ENCODE results near the gene SFI1.
"Not testable (repeated sequence)": the region's sequence is repeated elsewhere in the genome, so short reads cannot be mapped to it uniquely, and the experiment has no call there.

The SFI1 gene, protein sequence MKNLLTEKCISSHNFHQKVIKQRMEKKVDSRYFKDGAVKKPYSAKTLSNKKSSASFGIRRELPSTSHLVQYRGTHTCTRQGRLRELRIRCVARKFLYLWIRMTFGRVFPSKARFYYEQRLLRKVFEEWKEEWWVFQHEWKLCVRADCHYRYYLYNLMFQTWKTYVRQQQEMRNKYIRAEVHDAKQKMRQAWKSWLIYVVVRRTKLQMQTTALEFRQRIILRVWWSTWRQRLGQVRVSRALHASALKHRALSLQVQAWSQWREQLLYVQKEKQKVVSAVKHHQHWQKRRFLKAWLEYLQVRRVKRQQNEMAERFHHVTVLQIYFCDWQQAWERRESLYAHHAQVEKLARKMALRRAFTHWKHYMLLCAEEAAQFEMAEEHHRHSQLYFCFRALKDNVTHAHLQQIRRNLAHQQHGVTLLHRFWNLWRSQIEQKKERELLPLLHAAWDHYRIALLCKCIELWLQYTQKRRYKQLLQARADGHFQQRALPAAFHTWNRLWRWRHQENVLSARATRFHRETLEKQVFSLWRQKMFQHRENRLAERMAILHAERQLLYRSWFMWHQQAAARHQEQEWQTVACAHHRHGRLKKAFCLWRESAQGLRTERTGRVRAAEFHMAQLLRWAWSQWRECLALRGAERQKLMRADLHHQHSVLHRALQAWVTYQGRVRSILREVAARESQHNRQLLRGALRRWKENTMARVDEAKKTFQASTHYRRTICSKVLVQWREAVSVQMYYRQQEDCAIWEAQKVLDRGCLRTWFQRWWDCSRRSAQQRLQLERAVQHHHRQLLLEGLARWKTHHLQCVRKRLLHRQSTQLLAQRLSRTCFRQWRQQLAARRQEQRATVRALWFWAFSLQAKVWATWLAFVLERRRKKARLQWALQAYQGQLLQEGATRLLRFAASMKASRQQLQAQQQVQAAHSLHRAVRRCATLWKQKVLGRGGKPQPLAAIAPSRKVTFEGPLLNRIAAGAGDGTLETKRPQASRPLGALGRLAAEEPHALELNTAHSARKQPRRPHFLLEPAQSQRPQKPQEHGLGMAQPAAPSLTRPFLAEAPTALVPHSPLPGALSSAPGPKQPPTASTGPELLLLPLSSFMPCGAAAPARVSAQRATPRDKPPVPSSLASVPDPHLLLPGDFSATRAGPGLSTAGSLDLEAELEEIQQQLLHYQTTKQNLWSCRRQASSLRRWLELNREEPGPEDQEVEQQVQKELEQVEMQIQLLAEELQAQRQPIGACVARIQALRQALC

DNA sequence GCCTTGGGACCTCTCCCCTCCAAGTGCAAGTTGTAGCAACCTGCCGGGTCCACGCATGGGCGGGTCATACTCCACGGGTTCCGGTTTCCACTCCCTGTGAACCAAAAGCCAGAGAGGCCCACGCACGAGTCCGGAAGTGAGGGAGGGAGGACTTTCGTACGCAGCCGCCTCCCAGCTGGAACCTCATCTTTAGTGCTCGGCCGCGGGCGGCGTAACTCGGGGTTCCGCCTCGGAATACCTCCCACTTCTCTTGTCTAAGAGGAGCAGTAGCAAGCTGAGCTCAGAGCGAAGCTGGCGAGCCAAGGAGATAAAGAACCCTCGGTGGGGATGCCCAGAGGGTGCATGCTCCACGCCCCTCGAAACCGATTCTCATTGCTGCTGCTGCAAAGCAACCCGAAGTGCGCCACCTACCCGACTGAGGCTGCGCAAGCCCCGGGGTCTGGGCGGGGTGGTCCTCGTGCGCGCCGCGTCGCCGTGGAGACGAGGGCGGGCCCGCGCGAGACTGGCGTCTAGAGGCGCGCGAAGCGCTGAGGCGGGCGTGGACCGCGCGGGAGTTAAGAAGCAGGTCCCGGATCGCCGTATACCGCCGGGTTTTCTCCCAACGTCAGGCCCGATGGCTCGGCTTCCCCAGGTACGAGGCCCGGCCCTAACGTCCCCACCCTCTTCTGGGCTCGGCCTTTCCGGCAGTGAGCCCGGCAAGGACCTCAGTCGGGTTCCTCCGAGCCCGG lies at the start of gene SFI1:
SFI1 (plus strand) TSS at position 530 of the 728 bp plus-strand sequence. CDS start 11,749 bp downstream, outside the sequence.
- DNase-seq: peak; percentile 31

DNA sequence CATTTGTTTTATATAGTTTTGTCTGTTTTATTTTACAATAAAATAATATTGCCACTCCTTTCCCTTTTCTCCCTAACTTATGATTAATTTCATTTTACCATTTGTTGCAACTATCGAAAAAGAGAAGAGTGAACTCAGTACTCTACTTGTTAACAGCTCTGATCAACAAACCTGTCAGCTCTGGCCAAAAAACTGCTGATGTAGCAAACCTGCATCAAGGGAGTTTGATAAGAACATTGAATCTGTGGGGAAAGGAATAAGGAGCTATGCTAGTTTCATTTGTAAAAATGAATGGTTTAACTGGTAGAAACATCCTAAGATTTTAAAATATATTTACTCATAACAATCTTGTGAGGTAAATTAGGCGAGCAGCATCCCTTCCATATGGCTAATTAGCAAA lies 49.6 kb upstream of the SFI1 start:
- DNase-seq: no peak

DNA sequence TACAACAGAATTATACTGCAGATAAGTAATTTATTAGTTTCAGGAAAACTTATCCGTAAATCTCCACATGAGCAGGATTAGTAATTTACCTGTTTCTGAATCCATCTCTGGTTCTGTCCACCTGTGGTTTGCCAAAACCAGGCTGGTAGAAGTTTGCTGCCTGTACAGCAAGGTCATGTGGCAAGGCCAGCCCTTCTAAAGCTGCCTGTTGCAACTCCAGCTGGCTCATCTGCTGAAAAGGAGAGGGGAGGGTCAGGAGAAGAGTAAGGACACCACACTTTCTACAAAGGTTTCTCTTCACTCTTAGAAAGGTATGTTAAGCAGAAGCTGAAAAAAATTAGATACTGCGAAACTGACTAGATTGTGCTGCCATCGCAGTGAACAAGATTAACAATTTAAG lies 49.0 kb upstream of the SFI1 start:
- no peak for DNase-seq

DNA sequence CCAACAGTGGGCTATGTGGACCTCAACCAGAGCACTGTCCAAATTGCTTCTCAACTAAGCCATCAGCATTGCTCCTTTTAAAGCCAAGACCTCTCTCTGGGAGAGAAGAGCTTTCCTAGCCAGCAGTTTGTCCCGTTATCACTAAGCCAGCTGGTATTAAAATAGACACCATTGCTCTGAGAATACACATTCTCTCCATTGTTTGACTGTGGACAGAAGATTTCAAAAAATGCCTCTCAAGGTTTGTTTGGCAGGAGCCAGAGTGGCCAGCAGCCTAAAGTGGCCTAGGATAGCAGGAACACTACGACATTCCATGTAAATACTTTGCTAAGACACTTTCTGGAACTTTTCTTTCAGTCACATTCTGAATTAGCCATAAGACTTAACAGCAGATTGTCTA lies 48.0 kb upstream of the SFI1 start:
- DNase-seq: no peak

DNA sequence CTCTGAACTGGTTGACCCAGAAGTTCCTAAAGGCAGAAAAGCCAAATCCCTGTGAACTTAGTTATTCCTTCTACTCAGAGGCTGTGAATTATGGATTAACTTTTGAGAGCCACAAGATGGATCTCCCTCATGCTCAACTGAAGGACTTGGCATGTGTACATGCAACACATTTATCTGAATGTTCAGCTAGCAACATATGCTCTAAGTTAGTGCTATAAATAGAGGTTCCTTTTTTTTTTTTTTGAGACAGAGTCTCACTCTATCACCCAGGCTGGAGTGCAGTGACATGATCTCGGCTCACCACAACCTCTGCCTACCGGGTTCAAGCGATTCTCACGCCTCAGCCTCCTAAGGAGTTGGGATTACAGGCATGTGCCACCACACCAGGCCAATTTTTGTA lies 46.8 kb upstream of the SFI1 start:
- no peak for DNase-seq

DNA sequence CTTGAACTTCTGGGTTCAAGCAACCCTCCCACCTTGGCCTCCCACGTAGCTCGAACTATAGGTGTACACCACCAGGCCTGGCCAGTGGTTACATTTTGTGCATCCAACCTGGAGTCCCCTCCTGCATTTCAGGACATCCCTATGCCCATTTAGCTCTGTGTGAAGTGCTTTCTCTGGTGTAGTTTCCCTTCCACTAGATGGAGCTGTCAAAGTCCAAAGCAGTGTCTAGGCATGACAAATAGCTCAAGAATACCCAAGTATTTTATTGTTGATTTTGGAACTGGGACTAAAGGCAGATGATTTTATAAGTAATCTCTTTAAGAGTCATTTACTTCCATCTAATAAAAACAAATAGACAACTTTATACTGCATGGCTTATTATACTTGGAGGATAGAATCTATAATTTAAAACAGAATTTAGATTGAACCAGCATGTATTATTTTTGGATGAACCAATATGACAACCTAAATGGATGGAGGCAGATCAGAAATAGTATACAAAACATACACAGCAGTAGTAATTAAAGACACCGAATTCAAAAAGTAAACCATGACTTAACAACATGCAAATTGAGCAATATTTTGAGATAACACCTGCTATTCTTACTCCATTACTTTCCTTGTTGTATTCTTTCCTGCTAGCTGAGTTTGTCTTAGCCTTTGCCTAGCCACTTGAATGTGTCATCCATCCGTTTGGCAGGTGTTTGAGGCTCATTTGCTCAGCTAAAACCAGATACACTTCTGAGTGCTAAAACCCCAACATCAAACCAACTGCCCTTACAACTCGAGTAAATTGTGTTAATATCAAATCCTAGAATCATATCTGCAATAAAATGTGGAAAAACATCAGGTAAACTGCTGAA lies 44.4 kb upstream of the SFI1 start:
- DNase-seq: peak; percentile 8

DNA sequence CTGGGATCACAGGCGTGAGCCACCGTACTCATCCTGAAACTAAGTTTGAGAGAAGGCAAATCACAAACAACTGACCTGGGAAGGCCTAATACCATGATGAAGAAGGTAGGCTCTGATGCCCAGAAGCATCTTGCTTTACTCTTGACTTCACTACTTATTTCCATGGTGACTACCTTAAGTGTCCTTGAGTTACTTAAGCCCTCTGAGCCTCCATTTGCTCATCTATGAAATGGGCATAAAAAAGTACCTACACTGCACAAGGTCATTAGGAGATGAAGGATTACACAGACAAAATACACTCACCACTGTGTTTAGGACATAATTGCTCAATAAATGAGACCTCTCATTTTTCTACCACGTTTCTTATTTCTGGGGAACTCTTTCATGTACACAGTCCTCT lies 34.6 kb upstream of the SFI1 start:
- DNase-seq: no peak

DNA sequence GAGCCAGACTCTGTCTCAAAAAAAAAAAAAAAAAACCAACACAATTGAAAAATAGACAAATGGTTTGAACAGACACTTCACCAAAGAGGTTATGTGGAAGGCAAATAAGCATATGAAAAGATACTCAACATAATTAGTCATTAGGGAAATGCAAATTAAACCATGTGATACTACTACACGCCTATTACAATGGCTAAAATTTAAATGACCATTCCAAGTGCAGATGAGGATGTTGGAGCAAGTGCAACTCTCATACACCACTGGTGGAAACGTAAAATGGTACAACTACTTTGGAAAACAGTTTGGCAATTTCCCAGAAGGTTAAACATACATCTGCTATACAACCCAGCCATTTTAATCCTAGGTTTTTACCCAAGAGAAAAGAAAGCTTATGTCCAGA lies 31.0 kb upstream of the SFI1 start:
- DNase-seq: no peak

DNA sequence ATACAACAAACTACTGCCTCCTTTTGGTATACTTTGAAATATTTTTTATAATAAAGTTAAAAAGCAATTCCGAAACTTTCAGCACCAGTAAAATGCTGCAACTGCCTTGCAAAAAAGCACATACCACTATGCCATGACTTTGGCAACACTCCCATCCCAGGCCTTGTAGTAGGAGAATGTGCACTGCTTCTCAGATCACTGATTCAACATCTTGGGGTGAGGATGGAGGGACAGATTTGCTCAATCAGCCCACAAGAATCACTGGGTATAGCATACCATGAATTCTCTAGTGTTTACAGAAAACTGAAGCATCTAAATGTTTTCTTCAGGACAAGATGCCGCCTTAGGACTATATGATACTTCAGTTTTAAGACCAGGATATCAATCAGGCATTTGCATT lies 21.6 kb upstream of the SFI1 start:
- DNase-seq: no peak

DNA sequence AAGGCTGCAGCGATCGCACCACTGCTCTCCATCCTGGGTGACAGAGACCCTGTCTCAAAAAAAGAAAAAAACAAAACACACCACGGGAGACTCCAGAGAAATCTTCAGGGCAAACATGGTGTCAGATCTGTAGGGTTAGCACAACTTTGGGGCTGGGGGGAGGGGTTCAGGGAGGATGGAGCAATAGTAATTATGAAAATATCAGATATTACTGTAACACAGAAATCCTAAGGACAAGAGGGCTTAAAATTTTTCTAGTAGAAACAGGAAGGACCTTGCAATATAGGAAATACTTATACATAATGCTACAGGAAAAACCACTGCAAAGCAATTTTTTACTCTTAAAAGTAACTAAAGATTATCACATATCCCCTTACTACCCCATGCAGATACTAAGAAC lies 20.5 kb upstream of the SFI1 start:
- DNase-seq: no peak

DNA sequence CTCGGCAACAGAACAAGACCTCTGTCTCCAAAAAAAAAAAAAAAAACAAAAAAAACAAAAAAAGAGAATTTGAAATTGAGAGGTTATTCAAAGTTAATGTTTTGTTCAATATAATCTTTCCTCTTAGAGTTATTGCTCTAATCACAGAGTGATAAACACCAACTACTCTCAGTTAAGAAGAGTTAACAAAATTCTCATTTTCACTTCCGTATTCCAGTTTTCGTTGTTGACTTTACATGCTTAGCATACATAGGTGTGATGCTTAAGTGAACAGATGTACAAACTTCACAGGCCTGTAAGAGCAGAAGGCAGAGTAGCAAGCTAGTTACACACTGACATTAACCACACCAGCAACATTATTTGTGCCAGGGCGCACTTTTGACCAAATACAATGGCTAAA lies 19.0 kb upstream of the SFI1 start:
- no peak for DNase-seq

DNA sequence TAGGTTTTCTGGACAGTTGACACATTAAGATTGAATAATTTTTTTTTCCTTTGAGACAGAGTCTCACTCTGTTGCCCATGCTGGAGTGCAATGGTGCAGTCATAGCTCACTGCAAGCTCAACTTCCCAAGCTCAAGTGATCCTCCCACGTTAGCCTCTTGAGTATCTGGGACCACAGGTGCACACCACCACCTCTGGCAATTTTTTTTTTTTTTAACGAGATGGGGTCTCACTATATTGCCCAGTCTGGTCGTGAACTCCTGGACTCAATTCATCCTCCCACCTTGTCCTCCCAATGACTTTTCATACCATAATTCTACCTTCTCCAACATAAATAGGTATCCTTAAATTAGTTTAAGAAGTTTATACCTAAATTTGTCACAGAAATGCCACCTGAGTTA lies 15.2 kb upstream of the SFI1 start:
- DNase-seq: no peak

DNA sequence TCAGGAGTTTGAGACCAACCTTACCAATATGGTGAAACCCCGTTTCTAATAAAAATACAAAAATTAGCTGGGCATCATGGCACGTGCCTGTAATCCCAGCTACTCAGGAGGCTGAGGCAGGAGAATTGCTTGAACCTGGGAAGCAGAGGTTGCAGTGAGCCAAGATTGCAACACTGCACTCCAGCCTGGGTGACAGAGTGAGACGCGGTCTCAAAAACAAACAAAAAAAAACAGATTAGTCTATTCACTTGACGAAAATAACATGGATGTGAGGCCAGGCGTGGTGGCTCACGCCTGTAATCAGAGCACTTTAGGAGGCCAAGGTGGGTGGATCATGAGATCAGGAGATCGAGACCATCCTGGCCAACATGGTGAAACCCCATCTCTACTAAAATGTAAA lies 13.9 kb upstream of the SFI1 start:
- not testable (repeated sequence) for DNase-seq

DNA sequence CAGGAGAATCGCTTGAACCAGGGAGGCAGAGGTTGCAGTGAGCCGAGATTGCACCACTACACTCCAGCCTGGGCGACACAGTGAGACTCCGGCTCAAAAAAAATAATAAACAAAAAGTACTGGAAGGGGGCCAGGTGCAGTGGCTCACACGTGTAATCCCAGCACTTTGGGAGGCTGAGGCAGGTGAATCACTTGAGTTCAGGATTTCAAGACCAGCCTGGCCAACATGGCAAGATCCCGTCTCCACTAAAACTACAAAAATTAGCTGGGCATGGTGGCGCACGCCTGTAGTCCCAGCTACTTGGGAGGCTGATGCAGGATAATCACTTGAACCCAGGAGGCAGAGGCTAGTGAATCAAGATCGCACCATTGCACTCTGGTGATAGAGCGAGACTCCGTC lies 10.0 kb upstream of the SFI1 start:
- DNase-seq: not testable (repeated sequence)

DNA sequence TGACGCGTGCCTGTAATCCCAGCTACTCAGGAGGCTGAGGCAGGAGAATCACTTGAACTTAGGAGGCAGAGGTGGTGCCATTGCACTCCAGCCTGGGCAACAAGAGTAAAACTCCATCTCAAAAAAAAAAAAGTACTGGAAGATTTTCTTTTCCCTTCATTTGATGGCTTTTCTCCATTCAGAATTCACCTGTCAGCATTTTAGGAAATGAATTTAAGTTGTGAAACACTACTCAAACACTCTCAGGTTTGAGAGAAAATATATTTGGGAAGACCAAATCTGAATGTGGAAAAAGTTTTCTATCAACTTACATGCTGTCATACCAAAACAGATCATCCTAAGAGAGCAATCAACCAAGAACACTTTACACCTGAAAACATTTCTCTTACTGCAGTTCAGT lies 9.4 kb upstream of the SFI1 start:
- DNase-seq: no peak

DNA sequence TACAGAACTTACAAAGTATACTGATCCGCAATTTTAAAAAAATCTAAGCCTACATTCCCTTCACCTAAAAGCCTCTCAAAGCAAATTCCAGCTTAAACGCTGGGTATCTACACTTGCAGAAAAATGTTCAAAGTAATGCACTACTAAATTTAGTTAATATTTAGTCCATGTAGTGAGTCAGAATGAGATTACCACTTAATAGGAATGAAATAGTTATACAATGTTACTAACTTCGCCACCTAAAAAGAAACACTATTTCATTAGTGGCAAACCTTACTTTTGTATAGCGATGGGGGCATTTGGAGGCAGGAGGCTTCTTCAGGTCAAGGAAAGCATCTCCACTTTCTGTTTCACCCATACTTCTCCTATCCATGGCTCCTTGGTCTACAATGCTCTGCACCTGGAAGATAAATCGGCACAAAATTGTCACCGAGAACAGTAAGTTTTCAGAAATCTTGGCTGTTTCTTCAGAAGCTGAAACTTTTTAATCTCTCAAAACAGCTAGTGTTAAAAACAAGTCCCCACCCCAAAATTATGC lies 7.9 kb upstream of the SFI1 start:
- no peak for DNase-seq

DNA sequence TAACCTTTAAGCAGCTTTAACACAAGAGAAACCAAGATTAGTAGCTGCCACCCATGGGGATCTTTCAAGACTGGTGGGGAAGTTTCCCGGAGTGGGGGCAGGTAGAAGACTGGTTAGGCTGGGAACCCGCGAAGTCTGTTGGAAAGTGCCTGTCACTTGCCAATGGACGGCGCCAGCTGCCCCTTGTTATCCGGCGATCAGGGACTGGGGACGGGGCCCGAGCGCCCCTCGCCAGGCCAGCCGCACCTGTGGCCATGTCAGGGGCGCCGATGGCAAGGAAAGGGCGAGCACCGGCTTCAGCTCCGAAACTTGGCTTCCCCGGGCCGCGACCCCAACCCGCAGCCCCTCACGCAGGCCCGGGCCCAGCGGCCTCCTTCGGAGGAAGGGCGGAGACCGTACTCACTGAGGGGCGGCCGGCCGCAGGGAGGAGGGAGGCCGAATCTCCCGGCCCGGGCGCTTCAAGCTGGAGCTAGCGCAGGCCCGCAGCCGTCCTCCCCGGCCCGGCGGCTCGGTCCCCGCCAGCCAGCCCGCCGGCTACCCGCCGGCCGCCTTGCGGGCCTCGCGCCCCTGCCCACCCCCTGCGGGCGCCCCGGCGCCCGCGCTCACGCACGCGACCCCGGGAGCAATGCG lies 7.2 kb upstream of the SFI1 start:
- no peak for DNase-seq

DNA sequence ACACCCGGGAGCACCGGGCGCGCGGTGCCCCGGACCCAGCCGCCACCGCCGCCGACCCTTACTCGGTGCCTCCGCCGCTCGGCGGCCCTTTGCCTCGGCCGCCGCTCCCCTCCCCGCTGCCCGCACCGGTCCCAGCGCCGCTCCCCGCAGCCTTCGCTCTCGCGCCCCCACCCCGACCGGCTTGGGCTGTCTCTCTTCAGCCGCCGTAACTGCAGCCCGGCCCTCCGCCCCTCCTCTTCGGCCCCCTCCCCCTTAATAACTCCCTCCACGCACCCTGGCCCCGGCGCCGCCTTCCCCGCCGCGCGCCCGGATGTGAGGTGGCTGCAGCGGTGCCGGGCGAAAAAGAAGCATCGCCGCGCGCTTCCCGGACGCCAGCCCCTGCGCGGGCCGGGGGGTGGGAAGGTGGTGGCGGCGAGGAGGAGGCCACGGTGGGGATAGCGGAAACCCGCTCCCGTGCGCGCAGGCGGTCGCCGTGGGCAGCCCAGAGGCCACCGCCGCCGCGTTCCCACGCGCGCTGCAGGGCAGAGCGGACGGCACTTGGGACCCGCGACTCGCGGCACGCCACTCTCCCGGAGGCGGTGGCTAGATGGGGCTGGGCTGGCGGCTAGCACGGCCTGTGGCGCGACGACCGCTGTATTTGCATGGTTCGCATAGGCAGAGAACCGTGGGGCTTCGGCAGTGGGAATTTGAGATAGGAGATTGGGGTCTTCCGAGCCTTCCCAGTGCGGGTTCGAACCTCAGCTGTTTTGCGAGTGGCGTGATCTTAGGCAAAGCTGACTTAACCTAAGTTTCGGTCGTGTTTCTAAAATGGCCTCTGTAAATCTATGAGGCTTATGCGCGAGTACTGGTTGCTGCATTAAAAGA lies 6.5 kb upstream of the SFI1 start, which contains the start of gene EIF4ENIF1:
EIF4ENIF1 (minus strand) TSS at position 211 of the 864 bp plus-strand sequence. CDS start 1,124 bp downstream, outside the sequence.
- DNase-seq: peak; percentile 3

DNA sequence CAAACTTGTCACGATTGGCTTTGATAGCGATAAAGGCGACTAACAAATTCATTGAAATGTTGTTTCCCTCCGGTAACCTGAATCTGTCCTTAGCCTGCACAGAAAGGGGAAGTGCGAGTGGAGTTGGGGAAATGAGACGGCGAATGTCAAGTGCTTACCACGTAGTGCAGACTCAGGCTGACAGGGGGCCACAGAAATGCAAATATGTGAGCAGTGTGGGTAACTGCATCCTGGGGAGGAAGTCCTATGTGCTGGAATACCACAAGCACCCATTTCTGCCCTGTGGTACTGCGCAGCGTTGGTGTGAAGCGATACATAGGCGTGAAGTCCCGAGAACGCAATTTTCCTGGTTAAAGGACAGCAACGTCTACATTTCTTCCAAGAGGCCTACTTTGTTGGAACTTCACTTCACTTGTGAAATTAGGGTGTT lies 5.8 kb upstream of the SFI1 start:
- no peak for DNase-seq

Data from NCI-H2029 treated with DMSO at 0.1 percent for 48 hours (cell line).